Activated CD4-positive, alpha-beta T cell treated with anti-CD3 and anti-CD28 coated beads, Interleukin-2, amount 10 ng/mL, durations not matched to agents 24 days and 14 days (primary cell): ENCODE results near the gene ANO1. TPM values are rescaled to one million over a fixed set of nuclear protein-coding genes. Genes with fewer than 3 reads are reported as not detected.

ENCODE experiments used
- DNase-seq: peaks from one replicate; pipeline ENCODE4 v3.0.0; 2022
- H3K27ac Mint-ChIP-seq: one replicate; pipeline ENCODE4 v1.8.0; 2022; ENCODE audit warnings: mild to moderate bottlenecking, mixed read lengths
- H3K27me3 Mint-ChIP-seq: one replicate; pipeline ENCODE4 v1.8.0; 2022; ENCODE audit warnings: mixed read lengths
- H3K36me3 Mint-ChIP-seq: one replicate; pipeline ENCODE4 v1.8.0; 2022; ENCODE audit warnings: low read depth, mild to moderate bottlenecking, mixed read lengths
- H3K4me1 Mint-ChIP-seq: one replicate; pipeline ENCODE4 v1.8.0; 2021; ENCODE audit warnings: mixed read lengths
- H3K4me3 Mint-ChIP-seq: one replicate; pipeline ENCODE4 v1.8.0; 2022; ENCODE audit warnings: mild to moderate bottlenecking, moderate library complexity, mixed read lengths
- H3K9me3 Mint-ChIP-seq: one replicate; pipeline ENCODE4 v1.8.0; 2021; ENCODE audit warnings: mixed read lengths
- intact Hi-C: fragments of 100-400 bp; cut with micrococcal nuclease; formaldehyde crosslinking; loops from one replicate; pipeline ENCODE4 v1.15.1; 2023
- total RNA-seq: library from RNA; stranded (reverse); gene quantifications from 2 replicates; pipeline ENCODE4 v1.2.3, GENCODE V29; 2022

Gene ANO1
- total RNA-seq, 1 donor from 2014 or later = not detected

GRCh38 chr11:70112017-70112434, 33.9 kb downstream of the ANO1 start:
- H3K27ac Mint-ChIP-seq = no peak overlapping the region
- DNase-seq = no peak
- H3K27me3 Mint-ChIP-seq = peaks cover 6% of the 10 kb centered on the region
- H3K9me3 Mint-ChIP-seq = no peaks in the 10 kb centered on the region
- intact Hi-C loops = no loop called here
- no peaks in the 10 kb centered on the region for H3K36me3 Mint-ChIP-seq
- H3K4me1 Mint-ChIP-seq = peaks cover 5% of the 10 kb centered on the region
- no peak overlapping the region for H3K4me3 Mint-ChIP-seq

GRCh38 chr11:70113801-70114200, 35.7 kb downstream of the ANO1 start:
- no peak overlapping the region for H3K27ac Mint-ChIP-seq
- no peak for DNase-seq
- peaks cover 7% of the 10 kb centered on the region for H3K9me3 Mint-ChIP-seq
- H3K4me1 Mint-ChIP-seq = peaks cover 5% of the 10 kb centered on the region
- no peak overlapping the region for H3K4me3 Mint-ChIP-seq
- H3K36me3 Mint-ChIP-seq = no peaks in the 10 kb centered on the region
- peaks cover 6% of the 10 kb centered on the region for H3K27me3 Mint-ChIP-seq
- intact Hi-C loops = no loop called here

- Mint-ChIP-seq H3K4me1 (peaks cover 5% of the 10 kb centered on the region), H3K27ac (no peak overlapping the region), H3K27me3 (peaks cover 6% of the 10 kb centered on the region), H3K9me3 (peaks cover 7% of the 10 kb centered on the region), H3K36me3 (no peaks in the 10 kb centered on the region), H3K4me3 (no peak overlapping the region)
- intact Hi-C loops = no loop called here
- DNase-seq = no peak
These were observed 37.7 kb downstream of the ANO1 start for GRCh38 chr11:70115778-70116177.

- H3K27ac Mint-ChIP-seq = no peak overlapping the region
- DNase-seq = no peak
- H3K9me3 Mint-ChIP-seq = peaks cover 7% of the 10 kb centered on the region
- H3K4me1 Mint-ChIP-seq = peaks cover 5% of the 10 kb centered on the region
- H3K27me3 Mint-ChIP-seq = peaks cover 2% of the 10 kb centered on the region
- H3K36me3 Mint-ChIP-seq = no peaks in the 10 kb centered on the region
- no peak overlapping the region for H3K4me3 Mint-ChIP-seq
- intact Hi-C loops = no loop called here
These were observed 38.4 kb downstream of the ANO1 start for GRCh38 chr11:70116386-70117065.

- no peak overlapping the region for H3K27ac Mint-ChIP-seq
These were observed 39.5 kb downstream of the ANO1 start for GRCh38 chr11:70117567-70118145.

GRCh38 chr11:70118642-70119041, 40.5 kb downstream of the ANO1 start:
- Mint-ChIP-seq H3K36me3 (no peaks in the 10 kb centered on the region), H3K4me1 (no peaks in the 10 kb centered on the region), H3K4me3 (no peak overlapping the region), H3K27ac (no peak overlapping the region), H3K27me3 (no peaks in the 10 kb centered on the region), H3K9me3 (peaks cover 7% of the 10 kb centered on the region)
- no peak for DNase-seq
- intact Hi-C loops = no loop called here

More at GRCh38 chr11:70117567-70118145, 39.5 kb downstream of the ANO1 start:
- Mint-ChIP-seq H3K4me1 (no peaks in the 10 kb centered on the region), H3K4me3 (no peak overlapping the region), H3K36me3 (no peaks in the 10 kb centered on the region), H3K27me3 (no peaks in the 10 kb centered on the region), H3K9me3 (peaks cover 7% of the 10 kb centered on the region)
- intact Hi-C loops = no loop called here
- DNase-seq = no peak

- Mint-ChIP-seq H3K27me3 (no peaks in the 10 kb centered on the region), H3K4me3 (no peak overlapping the region), H3K4me1 (no peaks in the 10 kb centered on the region), H3K9me3 (peaks cover 7% of the 10 kb centered on the region), H3K27ac (no peak overlapping the region), H3K36me3 (no peaks in the 10 kb centered on the region)
- intact Hi-C loops = no loop called here
- DNase-seq = no peak
These were observed 41.4 kb downstream of the ANO1 start for GRCh38 chr11:70119502-70119901.

GRCh38 chr11:70120674-70121073, 42.6 kb downstream of the ANO1 start:
- Mint-ChIP-seq H3K36me3 (no peaks in the 10 kb centered on the region), H3K4me1 (no peaks in the 10 kb centered on the region), H3K27me3 (no peaks in the 10 kb centered on the region), H3K9me3 (peaks cover 7% of the 10 kb centered on the region), H3K27ac (no peak overlapping the region), H3K4me3 (no peak overlapping the region)
- no peak for DNase-seq
- intact Hi-C loops = no loop called here

GRCh38 chr11:70122490-70123198, 44.5 kb downstream of the ANO1 start:
- intact Hi-C loops = no loop called here
- DNase-seq = no peak
- Mint-ChIP-seq H3K4me3 (no peak overlapping the region), H3K27me3 (no peaks in the 10 kb centered on the region), H3K9me3 (peaks cover 7% of the 10 kb centered on the region), H3K27ac (no peak overlapping the region), H3K4me1 (no peaks in the 10 kb centered on the region), H3K36me3 (no peaks in the 10 kb centered on the region)

- no peak for DNase-seq
- Mint-ChIP-seq H3K27ac (no peak overlapping the region), H3K36me3 (no peaks in the 10 kb centered on the region), H3K4me1 (no peaks in the 10 kb centered on the region), H3K9me3 (peaks cover 1% of the 10 kb centered on the region), H3K4me3 (no peak overlapping the region), H3K27me3 (no peaks in the 10 kb centered on the region)
- intact Hi-C loops = no loop called here
These were observed 45.6 kb downstream of the ANO1 start for GRCh38 chr11:70123711-70124110.

- Mint-ChIP-seq H3K27me3 (no peaks in the 10 kb centered on the region), H3K4me1 (no peaks in the 10 kb centered on the region), H3K4me3 (no peak overlapping the region)
These were observed 46.3 kb downstream of the ANO1 start for GRCh38 chr11:70124321-70125000.

GRCh38 chr11:70126494-70126893, 48.4 kb downstream of the ANO1 start:
- H3K4me1 Mint-ChIP-seq = no peaks in the 10 kb centered on the region
- intact Hi-C loops = no loop called here
- H3K27me3 Mint-ChIP-seq = no peaks in the 10 kb centered on the region
- no peaks in the 10 kb centered on the region for H3K36me3 Mint-ChIP-seq
- H3K27ac Mint-ChIP-seq = no peak overlapping the region
- no peaks in the 10 kb centered on the region for H3K9me3 Mint-ChIP-seq
- H3K4me3 Mint-ChIP-seq = no peak overlapping the region
- DNase-seq = no peak

More at GRCh38 chr11:70124321-70125000, 46.3 kb downstream of the ANO1 start:
- intact Hi-C loops = no loop called here
- H3K9me3 Mint-ChIP-seq = no peaks in the 10 kb centered on the region
- no peaks in the 10 kb centered on the region for H3K36me3 Mint-ChIP-seq
- DNase-seq = no peak
- no peak overlapping the region for H3K27ac Mint-ChIP-seq

GRCh38 chr11:70127653-70128434, 49.7 kb downstream of the ANO1 start:
- Mint-ChIP-seq H3K27me3 (no peaks in the 10 kb centered on the region), H3K4me1 (no peaks in the 10 kb centered on the region), H3K27ac (no peak overlapping the region), H3K4me3 (no peak overlapping the region), H3K9me3 (no peaks in the 10 kb centered on the region), H3K36me3 (no peaks in the 10 kb centered on the region)
- intact Hi-C loops = no loop called here
- DNase-seq = no peak
